Islet of Langerhans (tissue), 1 donor: ENCODE results near the gene SPATA16.
A peak's percentile ranks its signal among the peaks of the same experiment; 100 is the strongest.
"Not testable (repeated sequence)": the region's sequence is repeated elsewhere in the genome, so short reads cannot be mapped to it uniquely, and the experiment has no call there.

Experiments used
- FAIRE-seq: peaks from one replicate; lab custom pipeline; 2011; peaks lifted over from hg19 to GRCh38; lab: Jason Lieb, UNC

SPATA16 gene

DNA sequence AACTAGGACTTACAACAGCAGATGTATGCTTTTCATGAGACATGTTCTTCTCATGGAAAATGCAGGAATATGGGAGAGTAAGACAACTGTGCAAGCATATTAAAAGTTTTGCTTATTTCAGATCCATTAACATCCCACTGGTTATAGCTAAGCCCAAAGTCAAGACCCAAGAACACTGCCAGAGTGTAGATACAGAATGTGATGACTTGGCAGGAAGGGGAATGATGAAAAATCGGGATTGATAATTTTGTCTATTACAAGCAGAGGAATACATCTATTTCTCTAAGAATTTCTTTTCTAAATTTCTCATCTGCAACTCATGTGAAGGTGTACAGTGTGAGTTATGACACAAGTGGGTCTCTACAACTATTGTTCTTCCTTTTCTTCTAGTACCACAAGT lies 76.4 kb downstream of the SPATA16 start:
- FAIRE-seq: no peak

DNA sequence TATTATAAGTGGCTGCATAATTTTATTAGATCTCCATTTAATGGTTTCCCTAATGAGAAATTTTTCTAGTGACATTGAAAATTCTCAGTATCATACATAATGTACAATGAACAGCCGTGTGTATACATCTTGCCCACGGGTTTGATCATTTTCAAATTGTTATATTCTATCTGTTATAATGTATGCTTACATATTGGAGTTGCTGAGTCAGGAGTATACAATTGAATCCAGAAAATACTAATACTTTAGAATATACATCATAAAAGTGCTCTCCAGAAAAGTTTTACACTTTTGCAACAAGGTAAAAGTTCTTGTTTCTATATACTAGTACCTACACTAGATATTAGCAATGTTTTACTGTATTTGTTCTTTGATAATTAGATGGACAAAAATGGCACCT lies 82.8 kb downstream of the SPATA16 start:
- FAIRE-seq: no peak

DNA sequence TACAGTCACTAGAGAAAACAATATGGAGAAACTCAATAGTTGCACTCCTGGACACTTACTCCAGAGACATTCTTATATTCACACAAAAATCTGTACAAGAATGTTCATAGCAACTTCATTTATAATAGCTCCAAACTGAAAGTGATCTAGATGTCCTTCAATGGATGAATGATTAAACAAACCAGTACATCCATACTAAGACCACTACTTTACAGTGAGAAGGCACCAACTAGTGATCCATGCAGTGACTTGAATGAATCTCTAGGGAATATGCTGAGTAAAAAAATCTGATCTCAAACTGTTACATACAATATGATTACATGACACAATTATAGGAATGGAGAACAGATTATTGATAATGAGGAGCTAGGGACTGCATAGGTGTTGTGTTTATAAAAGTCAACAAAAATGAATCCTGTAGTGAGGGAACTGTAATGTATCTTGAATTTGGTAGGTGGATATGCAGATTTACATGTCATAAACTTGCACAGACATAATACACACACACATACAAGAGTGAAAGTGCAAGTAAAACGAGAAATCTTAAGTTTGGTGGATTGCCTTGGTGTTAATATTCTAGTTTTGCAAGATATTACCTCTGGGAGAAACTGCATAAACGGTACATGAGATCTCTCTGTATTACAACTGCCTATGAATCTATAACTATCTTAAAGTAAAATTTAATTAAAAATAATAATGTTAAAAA lies 85.7 kb downstream of the SPATA16 start:
- no peak for FAIRE-seq

DNA sequence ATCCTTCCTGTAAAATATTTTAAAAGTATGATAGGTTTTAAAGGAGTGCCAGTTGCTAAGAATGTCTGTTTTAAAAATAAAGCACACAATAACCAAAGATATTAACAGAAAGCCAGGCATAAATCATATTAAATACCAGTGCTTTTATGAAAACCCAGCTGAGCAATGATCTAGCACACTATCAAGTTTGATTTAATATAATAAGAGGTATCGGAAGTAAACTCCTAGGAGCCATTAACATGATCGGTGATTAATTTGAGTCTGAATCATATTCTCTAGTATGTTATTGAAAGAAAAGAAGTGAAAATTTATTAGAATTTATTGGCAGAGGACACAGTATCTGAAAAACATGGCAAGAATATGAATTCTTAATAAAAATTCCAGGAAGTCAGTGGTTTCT lies 91.7 kb downstream of the SPATA16 start:
- no peak for FAIRE-seq

DNA sequence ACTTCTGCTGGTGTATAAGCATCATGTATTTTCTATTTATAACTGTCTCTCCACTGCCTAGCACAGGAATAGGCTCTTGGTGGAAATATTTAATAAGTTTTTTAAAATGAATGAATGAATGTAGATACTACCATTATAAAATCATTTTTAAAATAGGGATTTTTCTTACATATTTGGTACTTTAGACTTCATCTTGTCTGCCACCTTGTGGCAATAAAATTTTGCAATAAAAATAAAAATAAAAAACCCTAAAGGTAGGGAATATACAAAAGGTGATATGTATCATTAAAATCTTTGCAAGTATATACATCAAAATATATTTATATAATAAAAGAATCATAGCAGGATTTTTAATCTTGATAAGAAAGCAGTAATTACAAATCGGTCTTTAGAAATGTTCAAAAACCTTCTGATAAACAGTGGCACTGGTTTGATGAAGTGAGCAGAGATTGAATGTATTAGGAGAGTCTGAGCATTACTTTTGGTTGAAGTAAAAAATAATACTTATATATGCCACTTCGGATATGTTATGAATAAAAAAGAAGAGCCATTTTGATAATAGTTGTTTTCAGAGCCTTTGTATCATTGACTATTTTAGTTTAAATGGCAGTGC lies 95.2 kb downstream of the SPATA16 start:
- FAIRE-seq: peak; percentile 96

DNA sequence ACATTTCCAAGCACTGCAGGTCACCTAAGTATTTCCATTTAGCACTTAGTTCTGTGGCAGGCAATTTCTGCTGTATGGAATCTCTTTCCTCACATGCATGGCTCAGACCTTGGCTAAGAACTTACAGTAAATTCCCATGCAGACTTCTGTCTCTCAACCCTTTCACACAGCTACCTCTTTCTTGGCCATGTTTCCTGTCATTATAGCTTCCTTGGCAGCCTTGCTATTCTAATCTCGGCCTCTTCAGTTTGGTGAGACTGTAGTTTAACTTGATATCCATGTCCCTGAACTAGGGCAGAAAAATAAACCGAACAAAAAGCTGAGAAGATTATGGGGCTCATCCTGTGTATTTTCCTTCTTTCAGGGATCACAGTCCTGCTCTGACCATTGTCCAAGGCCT lies 96.0 kb downstream of the SPATA16 start:
- FAIRE-seq: no peak

DNA sequence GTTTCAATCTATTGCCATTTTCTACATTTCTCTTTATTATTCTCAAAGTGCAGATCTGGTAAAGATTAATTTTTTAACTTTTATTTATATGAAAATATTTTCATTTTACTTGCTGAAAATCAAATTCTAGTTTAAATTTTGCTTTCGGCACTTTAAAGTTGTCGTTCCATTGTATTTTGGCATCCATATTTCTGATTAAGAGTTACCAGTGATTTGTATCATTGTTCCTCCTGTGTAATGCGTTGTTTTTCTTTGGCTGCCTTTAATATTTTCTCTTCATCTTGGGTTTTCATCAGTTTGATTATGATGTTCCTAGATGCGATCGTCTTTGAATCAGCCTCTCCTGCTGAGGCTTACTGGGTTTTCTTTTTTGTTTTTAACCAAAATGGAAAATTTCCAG lies 97.3 kb downstream of the SPATA16 start:
- no peak for FAIRE-seq

DNA sequence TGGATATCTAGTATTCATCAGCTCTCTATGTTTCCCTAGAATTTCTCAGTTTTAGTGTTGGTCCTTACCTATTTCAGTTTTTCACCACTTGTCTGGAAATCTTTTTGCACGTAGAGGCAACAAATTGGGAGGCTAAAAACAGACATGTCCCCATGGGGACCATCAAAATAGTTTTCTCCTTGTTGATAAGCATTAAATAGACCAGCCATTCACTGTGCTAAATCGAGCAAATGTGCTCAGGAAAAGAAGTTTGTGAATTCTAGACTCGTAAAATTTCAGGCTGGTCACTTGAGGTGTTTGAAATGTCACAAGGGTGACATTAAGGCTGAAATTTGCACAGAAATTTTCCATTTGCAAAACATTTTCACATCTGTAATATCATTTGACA lies 102.6 kb downstream of the SPATA16 start:
- FAIRE-seq: no peak

DNA sequence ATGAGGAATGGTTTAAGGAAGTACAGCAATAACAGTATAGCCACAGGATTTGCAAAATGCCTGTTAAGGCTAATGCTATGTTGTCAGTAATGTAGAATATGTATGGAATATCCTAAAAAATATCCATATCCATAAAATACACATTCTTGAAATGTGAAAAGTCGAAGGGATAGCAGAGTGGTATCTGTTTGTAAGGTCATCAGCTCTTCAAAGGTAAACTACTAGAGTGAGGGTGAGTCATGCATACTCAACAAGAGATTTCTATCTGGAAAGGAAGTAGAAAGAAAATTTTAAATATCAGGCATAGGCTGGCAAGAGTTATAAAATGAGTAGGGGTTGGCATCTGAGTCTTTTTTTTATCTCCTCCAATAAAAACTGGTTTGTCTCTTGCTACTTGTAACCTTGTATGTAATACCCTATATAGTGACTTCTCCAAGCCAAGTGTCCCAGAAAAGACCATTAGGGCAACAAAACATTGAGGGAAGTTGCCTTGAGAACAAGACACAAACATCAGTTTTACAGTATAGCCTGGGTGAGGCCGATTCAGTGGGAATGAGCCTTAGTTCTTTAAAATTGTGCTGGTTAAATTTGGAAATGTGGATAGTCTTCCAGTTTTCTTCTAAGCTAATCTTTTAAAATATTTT lies 103.1 kb downstream of the SPATA16 start:
- no peak for FAIRE-seq

DNA sequence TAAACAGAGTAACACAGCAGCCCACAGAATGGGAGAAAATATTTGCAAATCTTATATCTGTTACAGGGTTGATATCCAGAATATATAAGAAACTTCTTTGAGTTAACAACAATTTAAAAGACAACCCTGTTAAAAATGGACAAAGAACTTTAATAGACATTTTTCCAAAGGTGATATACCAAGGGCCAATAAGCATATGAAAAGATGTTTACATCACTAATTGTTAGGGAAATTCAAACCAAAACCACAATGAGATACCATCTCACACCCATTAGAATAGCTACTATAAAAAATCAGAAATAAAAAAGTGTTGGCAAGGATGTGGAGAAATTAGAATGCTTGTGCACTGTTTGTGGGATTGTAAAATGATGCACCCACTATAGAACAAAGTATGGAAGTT lies 110.8 kb downstream of the SPATA16 start:
- FAIRE-seq: no peak

DNA sequence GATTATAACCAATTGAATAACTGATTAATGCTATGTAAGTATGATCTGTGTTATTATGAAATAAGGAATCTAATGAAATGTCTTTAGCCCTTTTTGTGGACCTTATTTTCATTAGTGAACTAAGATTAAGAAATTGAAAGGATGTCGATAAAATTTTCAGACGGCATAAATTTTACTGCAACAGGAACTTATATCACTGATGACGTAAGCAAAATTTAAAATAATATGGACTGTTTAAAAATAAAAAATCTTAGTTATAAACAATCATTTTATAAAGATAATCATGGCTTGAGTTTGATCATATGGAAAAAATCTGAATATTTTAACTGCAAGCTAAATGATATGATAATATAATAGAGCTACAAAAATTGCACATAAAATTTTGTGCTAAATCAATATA lies 112.7 kb downstream of the SPATA16 start:
- no peak for FAIRE-seq

DNA sequence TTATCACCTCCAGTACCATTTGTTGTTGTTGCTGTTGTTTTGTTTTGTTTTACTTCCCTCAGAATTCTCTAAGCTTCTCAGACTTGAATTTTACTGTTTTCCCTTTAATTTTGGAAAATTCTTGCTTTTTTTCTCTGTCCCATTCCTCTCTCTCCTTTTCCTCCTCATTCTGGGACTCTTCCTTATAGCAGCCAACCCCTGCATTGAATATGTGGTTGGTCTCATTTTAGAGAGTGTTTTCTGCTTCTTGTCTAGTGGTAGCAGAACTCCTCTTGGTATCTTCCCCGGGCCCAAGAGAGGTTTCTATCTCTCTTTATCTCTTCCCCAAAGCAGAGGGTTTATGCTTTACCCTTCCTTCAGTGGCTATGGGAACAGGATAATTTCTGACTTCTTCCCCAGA lies 113.6 kb downstream of the SPATA16 start:
- no peak for FAIRE-seq

DNA sequence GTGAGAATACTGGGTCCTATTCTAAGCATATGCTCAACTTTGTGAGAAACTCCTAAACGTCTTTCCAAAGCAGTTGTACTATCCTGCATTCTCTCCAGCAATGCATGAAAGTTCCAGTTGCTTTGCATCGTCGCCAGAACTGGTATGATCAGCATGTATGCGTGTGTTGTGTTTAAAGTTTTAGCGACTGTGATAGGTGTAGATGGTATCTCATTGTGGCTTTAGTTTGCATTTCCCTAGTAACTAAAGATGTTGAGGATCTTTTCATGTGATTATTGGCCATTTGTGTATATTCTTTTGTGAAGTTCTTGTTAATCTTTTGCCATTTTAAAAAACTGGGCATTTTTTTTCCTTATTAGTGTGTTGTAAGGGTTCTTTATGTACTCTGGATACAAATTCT lies 115.1 kb downstream of the SPATA16 start:
- FAIRE-seq: no peak

DNA sequence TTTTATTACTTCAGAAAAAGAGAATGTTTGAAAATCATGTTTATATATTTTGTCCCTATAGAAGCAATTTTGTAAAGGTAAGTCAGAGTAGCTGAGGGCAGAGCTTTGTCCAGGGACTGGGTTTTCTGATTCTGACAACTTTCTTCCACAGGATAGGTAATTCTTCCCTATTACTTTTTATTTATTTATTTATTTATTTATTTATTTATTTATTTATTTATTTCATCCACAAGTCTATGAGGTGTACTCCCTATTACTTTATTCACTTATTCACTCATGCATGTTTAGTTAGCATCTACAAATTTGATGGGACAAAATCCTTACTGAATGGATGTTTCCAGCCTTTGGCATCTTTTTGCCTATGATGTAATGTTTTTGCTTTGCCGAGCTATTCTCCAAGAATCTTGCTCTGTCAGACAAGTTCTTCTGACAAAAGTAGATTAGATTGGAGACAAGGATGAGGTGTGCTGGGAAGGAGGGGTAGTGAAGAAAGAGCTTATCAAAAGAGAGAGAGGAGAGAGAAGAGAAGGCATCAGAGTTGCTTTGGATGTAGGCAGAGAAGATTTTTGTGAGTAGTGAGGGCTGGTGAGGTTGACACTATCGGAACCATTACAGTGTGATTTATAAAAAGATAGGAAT lies 119.4 kb downstream of the SPATA16 start:
- FAIRE-seq: no peak

DNA sequence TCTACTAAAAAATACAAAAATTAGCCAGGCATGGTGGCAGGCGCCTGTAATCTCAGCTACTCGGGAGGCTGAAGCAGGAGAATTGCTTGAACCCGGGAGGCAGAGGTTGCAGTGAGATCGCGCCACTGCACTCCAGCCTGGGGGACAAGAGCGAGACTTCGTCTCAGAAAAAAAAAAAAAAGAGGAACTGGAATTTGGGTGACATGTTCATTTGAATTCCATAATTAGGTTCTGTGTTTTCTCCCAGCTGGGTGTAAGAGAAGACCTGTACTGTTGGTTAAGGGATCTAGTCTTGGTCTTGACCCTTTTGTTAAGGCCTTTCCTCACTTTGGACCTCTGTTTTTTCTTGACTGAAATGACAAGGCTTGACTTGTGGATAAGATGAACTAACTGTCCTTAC lies 120.9 kb downstream of the SPATA16 start:
- FAIRE-seq: not testable (repeated sequence)

DNA sequence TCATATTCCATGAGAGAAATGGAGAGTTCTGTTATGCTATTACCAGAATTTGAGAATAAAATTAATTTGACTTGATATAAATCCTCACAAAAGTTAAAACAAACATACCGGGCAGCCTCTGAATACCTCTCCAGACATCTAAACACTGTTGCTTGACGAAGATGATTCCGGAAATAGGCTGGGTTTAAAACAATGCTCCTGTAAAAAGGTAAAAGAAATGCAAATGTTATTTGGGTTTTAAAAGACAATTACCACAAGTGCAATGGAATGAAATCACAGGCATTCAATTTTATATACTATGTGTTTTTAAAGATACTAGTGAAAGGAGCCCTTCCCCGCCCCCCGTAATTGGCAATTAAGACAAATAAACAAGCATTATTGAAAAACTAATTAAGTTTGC lies 121.7 kb downstream of the SPATA16 start:
- FAIRE-seq: no peak

DNA sequence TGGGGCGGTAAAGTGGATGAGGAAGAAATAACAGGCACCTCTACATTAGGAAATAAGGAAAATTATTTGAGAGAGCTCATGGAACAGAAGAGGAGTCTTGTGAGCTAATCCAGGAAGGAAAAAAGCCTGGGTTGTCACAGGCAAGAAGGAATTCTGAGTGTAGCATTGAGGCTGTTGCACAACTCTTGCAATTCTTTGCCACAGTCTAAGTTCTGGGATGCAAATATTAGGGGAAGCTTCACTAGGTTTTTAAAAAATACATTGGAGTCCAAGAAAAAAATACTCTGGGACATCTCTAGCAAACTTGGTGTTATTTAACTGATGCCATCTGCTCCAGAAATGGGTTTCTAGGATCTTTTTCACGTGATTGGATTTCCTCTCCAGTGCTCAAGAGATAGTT lies 122.3 kb downstream of the SPATA16 start:
- no peak for FAIRE-seq

DNA sequence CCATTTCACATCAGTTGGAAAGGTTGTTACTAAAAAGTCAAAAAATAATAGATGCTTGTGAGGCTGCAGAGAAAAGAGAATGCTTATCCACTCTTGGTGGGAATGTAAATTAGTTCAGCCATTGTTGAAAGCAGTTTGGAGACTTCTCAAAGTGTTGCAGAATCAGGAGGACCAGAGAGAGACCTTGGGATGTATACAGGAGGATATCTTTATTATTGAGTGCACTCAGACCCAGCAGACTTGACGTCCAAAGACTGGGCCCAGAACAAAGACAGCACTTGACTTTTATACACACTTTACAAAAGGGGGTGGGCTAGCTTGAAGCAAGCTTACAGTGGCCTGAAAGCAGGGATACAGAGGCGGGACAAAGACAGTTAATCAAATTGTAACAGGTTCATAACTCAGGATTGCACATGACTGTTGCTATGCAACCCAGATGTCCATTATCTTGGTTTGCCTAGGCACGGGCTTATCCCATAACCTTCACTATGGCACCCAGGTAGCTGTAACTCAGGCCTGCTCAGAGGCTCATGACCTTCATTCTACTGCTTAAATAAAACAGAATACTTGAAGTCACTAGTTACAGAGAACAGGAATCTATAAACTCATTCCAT lies 127.7 kb downstream of the SPATA16 start:
- FAIRE-seq: no peak

DNA sequence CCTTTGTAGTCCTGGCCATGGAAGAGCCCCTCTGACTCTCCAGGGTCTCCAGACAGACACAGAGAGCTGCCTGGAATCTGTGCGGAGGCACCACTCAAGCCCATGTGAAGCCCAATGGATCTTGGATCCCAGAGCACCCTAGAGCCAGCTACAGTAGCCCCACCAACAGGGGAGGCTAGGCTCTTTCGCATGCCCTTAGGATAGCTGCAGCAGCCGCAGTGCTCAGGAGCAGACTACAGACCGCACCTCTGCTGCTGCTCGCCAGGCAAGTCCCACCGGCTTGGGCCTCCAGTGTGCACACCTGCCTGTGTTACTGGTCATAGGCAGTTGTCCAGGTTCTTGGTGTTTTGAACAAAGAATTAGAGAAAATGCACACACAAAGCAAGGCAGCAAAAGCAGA lies 131.6 kb downstream of the SPATA16 start:
- FAIRE-seq: no peak

DNA sequence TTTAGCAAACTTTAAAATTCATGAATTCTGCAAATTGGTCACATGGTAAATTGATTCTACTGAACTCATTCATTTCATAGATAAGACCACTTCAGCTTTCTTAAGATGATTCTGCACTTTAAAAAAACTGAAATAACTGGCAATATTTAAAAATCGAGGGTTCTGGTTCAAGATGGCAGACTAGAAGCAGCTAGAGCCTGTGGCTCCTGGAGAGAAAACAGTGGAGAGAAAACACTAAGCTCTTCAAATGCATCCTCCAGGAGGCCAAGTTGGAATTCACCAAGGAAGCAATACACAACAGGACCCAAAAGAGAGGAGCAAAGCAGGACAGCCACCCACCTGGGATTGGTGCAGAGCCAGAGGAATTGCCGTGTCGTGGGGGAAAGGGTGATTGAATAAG lies 132.1 kb downstream of the SPATA16 start:
- no peak for FAIRE-seq

DNA sequence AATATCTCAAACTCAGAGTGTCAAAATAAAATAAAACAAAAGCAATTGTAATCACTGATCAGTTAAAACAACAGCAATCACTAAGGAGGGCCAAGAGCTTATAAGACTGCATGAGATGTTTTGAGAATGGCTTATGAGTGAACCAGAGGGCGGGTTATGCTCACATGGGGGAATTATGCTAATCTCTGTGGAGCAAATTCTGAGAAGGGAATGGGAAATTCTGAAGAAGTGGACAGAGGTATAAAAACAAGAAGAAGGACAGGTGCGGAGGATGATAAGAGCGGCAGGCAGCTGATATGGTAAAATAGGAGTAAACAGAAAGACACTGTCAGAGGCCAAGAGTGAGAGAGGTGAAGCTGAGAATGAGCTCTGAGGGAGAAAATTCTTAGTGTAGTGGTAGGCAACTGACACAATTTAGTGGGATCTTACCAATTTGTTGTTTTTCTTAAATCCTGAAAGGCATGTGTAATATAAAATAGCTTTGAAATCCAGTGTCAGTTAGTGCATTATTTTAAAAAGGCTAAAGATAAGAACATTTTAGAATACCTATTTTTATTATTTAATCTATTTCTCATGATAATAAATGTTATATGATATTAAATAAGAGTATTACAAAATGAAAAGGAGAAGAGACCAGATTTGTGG lies 133.8 kb downstream of the SPATA16 start:
- FAIRE-seq: no peak

DNA sequence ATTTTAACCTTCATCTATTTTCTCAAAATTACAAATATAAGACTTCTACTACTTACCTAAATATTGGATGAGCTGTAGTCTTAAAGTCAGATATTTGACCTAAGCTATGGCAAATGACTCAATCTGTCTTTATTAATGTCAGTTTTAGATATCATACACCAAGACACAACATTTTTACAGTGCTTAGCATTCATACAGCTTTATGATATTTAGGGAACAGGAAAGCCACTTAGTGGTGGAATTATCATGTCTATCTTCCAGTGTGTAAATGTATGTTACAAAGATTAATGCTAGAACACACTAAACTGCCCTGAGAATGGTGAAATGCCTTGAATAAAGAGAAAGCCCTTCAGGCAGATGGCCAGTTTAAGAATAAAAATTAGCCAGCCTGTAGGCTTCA lies 135.0 kb downstream of the SPATA16 start:
- no peak for FAIRE-seq

DNA sequence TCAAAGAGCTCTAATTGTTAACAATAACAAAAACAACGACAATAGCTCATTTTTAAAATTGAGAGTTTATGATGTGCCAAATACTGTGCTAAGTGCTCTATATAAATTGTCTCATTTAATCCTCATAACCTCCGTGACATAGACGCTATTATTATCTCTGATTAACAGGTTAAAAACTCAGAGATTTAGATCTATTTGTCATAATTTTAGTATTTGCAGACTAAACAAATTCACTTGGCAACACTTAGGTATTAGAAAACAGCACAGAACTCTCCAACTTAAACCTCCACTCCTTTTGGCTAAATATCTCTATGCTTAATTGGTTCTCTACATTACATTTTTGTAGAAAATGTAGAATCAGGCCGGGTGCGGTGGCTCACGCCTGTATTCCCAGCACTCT lies 136.4 kb downstream of the SPATA16 start:
- FAIRE-seq: no peak
